ENCODE measurements around the gene XYLT2.

The XYLT2 gene

GRCh38 chr17:50304781-50305404 lies 41.0 kb upstream of the XYLT2 start:
- TF ChIP-seq, protein P1, sequence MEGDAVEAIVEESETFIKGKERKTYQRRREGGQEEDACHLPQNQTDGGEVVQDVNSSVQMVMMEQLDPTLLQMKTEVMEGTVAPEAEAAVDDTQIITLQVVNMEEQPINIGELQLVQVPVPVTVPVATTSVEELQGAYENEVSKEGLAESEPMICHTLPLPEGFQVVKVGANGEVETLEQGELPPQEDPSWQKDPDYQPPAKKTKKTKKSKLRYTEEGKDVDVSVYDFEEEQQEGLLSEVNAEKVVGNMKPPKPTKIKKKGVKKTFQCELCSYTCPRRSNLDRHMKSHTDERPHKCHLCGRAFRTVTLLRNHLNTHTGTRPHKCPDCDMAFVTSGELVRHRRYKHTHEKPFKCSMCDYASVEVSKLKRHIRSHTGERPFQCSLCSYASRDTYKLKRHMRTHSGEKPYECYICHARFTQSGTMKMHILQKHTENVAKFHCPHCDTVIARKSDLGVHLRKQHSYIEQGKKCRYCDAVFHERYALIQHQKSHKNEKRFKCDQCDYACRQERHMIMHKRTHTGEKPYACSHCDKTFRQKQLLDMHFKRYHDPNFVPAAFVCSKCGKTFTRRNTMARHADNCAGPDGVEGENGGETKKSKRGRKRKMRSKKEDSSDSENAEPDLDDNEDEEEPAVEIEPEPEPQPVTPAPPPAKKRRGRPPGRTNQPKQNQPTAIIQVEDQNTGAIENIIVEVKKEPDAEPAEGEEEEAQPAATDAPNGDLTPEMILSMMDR (IDR thresholded peaks at IDR 0.05), result no peak

- TF ChIP-seq, protein P1 (IDR thresholded peaks at IDR 0.05), result no peak
Measured at GRCh38 chr17:50307654-50308053, 38.3 kb upstream of the XYLT2 start.

DNA sequence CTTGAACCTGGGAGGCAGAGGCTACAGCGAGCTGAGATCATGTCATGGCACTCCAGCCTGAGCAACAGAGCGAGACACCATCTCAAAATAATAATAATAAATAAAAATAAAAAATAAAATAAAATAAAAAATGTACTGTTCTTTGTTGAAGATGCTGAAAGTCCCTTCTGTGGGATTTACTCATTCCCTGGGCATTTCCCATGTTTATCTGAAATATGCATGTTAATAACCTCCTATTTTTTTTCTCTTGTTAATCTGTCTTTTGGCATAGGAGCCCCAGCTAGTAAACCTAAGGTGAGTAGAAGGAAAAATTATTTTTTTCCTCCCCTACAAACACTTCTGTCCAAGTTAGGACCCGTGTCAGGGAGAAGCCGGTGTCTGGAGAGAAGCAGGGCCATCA lies 37.3 kb upstream of the XYLT2 start:
- TF ChIP-seq, protein P1 (IDR thresholded peaks at IDR 0.05), result no peak

DNA sequence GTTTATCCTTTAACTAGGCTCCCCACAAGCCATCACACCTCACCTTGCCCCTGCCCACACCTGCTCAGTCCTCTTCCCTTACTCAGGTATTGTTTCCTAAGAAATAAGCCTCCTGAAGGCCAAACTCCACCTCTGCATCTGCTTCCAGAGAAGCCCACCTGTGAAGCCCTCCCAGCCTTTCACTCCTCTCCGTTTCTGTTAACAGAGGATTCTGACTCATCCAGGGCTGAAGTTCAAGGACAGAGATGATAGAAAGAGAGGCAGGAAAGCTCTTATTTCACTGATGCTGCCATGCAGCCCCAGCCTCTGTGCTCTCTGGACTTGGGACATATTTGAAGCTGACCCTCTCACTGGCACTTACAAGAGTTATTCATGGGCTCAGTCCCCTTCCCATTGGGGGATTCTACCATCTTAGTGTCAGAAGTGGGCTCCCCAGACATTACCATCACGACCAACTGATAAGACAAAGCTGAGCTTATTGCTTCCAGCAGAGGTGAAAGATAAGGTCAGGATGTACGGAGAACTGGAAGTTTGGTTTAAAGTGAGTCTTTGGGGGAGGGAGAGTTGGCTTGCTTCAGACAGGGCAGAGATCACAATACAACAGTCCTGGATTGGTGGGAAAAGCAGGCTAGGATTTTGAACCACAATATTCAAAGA lies 35.3 kb upstream of the XYLT2 start:
- TF ChIP-seq, protein P1 (IDR thresholded peaks at IDR 0.05), result no peak

DNA sequence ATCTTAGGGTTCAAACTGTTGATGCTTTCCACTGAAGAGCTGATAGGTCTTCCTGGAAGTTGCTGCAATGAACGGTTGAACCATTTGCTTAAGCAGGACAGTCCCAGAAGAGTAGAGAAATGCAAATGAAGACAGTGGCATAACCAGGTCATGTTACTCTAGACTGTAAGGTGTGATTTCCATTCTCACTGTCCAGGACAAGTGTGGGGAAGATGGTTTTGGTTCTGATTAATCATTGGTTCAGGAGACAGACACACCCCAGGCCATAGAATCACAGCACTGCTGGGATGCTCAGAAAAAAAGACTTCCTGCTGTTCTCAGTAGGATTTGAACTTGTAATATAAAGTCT lies 34.8 kb upstream of the XYLT2 start:
- TF ChIP-seq, protein P1 (IDR thresholded peaks at IDR 0.05), result no peak

GRCh38 chr17:50311483-50311882 lies 34.4 kb upstream of the XYLT2 start:
- TF ChIP-seq, protein P1 (IDR thresholded peaks at IDR 0.05), result no peak

DNA sequence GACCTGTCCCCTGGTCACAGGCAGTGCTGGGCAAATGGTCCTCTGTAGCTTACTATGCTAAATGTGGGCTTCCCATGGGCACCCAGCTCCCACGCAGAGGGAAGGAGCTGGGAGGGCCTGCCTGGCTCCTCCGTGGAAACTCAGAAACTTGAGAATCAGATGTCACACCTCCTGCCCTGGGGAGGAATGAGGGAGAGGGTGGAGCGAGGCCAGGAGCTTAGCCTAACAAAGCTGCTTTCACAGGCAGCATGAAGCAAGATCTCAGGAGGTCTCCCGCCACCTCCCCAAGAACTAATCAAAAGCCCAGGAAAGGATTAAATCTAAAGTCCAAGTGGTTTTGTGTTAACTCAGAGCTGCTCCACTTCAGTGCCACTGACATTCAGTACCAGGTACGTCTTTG lies 33.6 kb upstream of the XYLT2 start:
- TF ChIP-seq, protein P1 (IDR thresholded peaks at IDR 0.05), result no peak

All from LNCAP (cell line).